ENCODE measurements around the gene ITGAV. TPM values are rescaled to one million over a fixed set of nuclear protein-coding genes. Genes with fewer than 3 reads are reported as not detected.

ITGAV gene
- total RNA-seq, 2 experiments from 2014 or later: 2.9 to 3.7 TPM

GRCh38 chr2:186696290-186696689 lies 106.4 kb downstream of the ITGAV start:
- Mint-ChIP-seq H3K27me3 (peaks cover 66% of the 10 kb centered on the region), H3K36me3 (ENCODE audit: low read depth) (no peaks in the 10 kb centered on the region), H3K9me3 (no peaks in the 10 kb centered on the region), H3K27ac (no peak overlapping the region), H3K4me3 (no peak overlapping the region), H3K4me1 (ENCODE audit: low read depth) (peaks cover 9% of the 10 kb centered on the region)
- DNase-seq (no peak), ATAC-seq (ENCODE audit: poor library complexity) (no peak)
- Histone ChIP-seq H3K9me3 (ENCODE audit: control insufficient read depth in 1 of 2, insufficient read depth in 1 of 2, low read length in 2 of 2) (no peaks in the 10 kb centered on the region), H3K27me3 (ENCODE audit: control insufficient read depth in 1 of 2, insufficient read depth in 2 of 2, low read length in 2 of 2) (peaks cover 22 to 29% of the 10 kb centered on the region in 2 experiments), H3K27ac (ENCODE audit: low read depth in 1 of 2, low read length in 2 of 2) (no peak overlapping the region), H3K4me1 (ENCODE audit: insufficient read depth, low read length) (peaks cover 8% of the 10 kb centered on the region), H3K4me3 (ENCODE audit: low read length) (no peak overlapping the region), H3K36me3 (ENCODE audit: insufficient read depth, low read length) (no peaks in the 10 kb centered on the region)
- ChIA-PET CTCF (interaction anchor here (0.7 kb wide), 1 partner anchor 47 kb away, joined by 4 read pairs; no protein-coding TSS in a partner anchor), POLR2A (no interaction called here)
- TF ChIP-seq CTCF (IDR thresholded peaks at IDR 0.05): no peak
- intact Hi-C loops (cut with DNase I, micrococcal nuclease): no loop called here

- Histone ChIP-seq H3K4me3 (ENCODE audit: low read length) (no peak overlapping the region), H3K4me1 (ENCODE audit: insufficient read depth, low read length) (peaks cover 8% of the 10 kb centered on the region), H3K36me3 (ENCODE audit: insufficient read depth, low read length) (no peaks in the 10 kb centered on the region), H3K9me3 (ENCODE audit: control insufficient read depth in 1 of 2, insufficient read depth in 1 of 2, low read length in 2 of 2) (no peaks in the 10 kb centered on the region), H3K27me3 (ENCODE audit: control insufficient read depth in 1 of 2, insufficient read depth in 2 of 2, low read length in 2 of 2) (peaks cover 22 to 29% of the 10 kb centered on the region in 2 experiments), H3K27ac (ENCODE audit: low read depth in 1 of 2, low read length in 2 of 2) (no peak overlapping the region)
- peaks cover 64% of the 10 kb centered on the region for H3K27me3 Mint-ChIP-seq
- POLR2A ChIA-PET: no interaction called here
- H3K9me3 Mint-ChIP-seq: no peaks in the 10 kb centered on the region
- intact Hi-C loops (cut with DNase I, micrococcal nuclease): no loop called here
- H3K36me3 Mint-ChIP-seq (ENCODE audit: low read depth): no peaks in the 10 kb centered on the region
- H3K4me1 Mint-ChIP-seq (ENCODE audit: low read depth): peaks cover 9% of the 10 kb centered on the region
- no peak for ATAC-seq (ENCODE audit: poor library complexity)
- no peak for TF ChIP-seq CTCF (IDR thresholded peaks at IDR 0.05)
- no peak for DNase-seq
- CTCF ChIA-PET: interaction anchor here (0.5 kb wide), 1 partner anchor 44 kb away, joined by 4 read pairs; no protein-coding TSS in a partner anchor
- H3K4me3 Mint-ChIP-seq: no peak overlapping the region
- H3K27ac Mint-ChIP-seq: no peak overlapping the region
Observed at GRCh38 chr2:186696804-186697203, 106.9 kb downstream of the ITGAV start.

GRCh38 chr2:186697536-186697935 lies 107.7 kb downstream of the ITGAV start:
- Mint-ChIP-seq H3K9me3 (no peaks in the 10 kb centered on the region), H3K27ac (no peak overlapping the region), H3K36me3 (ENCODE audit: low read depth) (no peaks in the 10 kb centered on the region), H3K27me3 (peaks cover 56% of the 10 kb centered on the region), H3K4me1 (ENCODE audit: low read depth) (peaks cover 9% of the 10 kb centered on the region), H3K4me3 (no peak overlapping the region)
- Histone ChIP-seq H3K9me3 (ENCODE audit: control insufficient read depth in 1 of 2, insufficient read depth in 1 of 2, low read length in 2 of 2) (no peaks in the 10 kb centered on the region), H3K36me3 (ENCODE audit: insufficient read depth, low read length) (no peaks in the 10 kb centered on the region), H3K27me3 (ENCODE audit: control insufficient read depth in 1 of 2, insufficient read depth in 2 of 2, low read length in 2 of 2) (peaks cover 22 to 29% of the 10 kb centered on the region in 2 experiments), H3K4me3 (ENCODE audit: low read length) (no peak overlapping the region), H3K27ac (ENCODE audit: low read depth in 1 of 2, low read length in 2 of 2) (no peak overlapping the region), H3K4me1 (ENCODE audit: insufficient read depth, low read length) (peaks cover 8% of the 10 kb centered on the region)
- POLR2A ChIA-PET: interaction anchor here (0.8 kb wide), 1 partner anchor 398 kb away, joined by 3 read pairs; no protein-coding TSS in a partner anchor
- intact Hi-C loops (cut with DNase I, micrococcal nuclease): no loop called here
- no peak for DNase-seq
- no peak for ATAC-seq (ENCODE audit: poor library complexity)
- TF ChIP-seq CTCF (IDR thresholded peaks at IDR 0.05): no peak
- CTCF ChIA-PET: interaction anchor here (0.5 kb wide), 1 partner anchor 45 kb away, joined by 4 read pairs; no protein-coding TSS in a partner anchor

Measured in CD4-positive, alpha-beta T cell (primary cell).